ENCODE results near the gene POC1A.
A peak's percentile ranks its signal among the peaks of the same experiment; 100 is the strongest.

The POC1A gene

DNA sequence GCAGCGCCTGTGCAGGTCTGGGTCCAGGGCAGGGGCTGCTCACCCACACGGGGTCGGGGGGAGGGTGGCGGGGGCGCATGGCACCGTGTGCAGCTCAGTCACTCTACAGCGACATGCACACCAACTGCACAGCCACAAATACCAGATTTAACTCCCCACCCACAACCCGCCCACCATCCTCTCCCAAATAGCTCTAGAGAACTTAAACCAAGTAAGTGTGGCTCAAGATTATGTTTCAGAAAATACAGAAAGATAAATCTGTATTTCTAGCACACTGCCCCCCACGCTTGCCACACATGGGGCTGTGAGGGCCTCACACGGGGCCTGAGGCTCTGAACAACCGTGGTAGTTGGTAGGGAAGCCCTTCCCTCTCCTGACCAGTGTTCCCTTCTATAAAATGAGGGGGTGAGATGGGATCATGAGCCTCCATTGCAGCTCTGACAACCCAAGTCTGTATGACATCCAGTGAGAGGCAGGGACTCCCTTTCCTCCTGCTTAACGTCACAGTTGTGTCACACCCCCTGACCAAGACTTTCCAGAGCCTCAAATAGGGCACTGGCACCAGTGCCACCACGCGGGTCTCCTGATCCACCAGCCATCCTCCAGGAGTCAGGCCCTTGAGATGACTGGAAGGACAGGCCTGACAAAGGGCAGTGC lies 23.1 kb downstream of the POC1A start:
- TF ChIP-seq, protein P1, sequence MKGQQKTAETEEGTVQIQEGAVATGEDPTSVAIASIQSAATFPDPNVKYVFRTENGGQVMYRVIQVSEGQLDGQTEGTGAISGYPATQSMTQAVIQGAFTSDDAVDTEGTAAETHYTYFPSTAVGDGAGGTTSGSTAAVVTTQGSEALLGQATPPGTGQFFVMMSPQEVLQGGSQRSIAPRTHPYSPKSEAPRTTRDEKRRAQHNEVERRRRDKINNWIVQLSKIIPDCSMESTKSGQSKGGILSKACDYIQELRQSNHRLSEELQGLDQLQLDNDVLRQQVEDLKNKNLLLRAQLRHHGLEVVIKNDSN (IDR thresholded peaks at IDR 0.05), result no peak
- TF ChIP-seq TEAD4 (IDR thresholded peaks at IDR 0.05) (no peak), YY1 (IDR thresholded peaks at IDR 0.05; ENCODE audit: low read depth) (no peak), TAF1 (IDR thresholded peaks at IDR 0.05; ENCODE audit: low read depth) (no peak), CREB1 (IDR thresholded peaks at IDR 0.05; ENCODE audit: low read depth) (no peak), CEBPB (IDR thresholded peaks at IDR 0.05) (no peak), ZBTB7A (IDR thresholded peaks at IDR 0.05; ENCODE audit: low read depth) (no peak), NFIC (IDR thresholded peaks at IDR 0.05) (no peak), FOXM1 (IDR thresholded peaks at IDR 0.05; ENCODE audit: borderline replicate concordance, low read depth) (no peak), EGR1 (IDR thresholded peaks at IDR 0.05) (no peak), TCF12 (IDR thresholded peaks at IDR 0.05; ENCODE audit: low read depth) (no peak), EP300 (IDR thresholded peaks at IDR 0.05; ENCODE audit: borderline replicate concordance) (no peak), RAD21 (IDR thresholded peaks at IDR 0.05; ENCODE audit: low read depth) (no peak)
- TF ChIP-seq, protein P2, sequence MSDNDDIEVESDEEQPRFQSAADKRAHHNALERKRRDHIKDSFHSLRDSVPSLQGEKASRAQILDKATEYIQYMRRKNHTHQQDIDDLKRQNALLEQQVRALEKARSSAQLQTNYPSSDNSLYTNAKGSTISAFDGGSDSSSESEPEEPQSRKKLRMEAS (IDR thresholded peaks at IDR 0.05), result no peak
- TF ChIP-seq, protein P3, sequence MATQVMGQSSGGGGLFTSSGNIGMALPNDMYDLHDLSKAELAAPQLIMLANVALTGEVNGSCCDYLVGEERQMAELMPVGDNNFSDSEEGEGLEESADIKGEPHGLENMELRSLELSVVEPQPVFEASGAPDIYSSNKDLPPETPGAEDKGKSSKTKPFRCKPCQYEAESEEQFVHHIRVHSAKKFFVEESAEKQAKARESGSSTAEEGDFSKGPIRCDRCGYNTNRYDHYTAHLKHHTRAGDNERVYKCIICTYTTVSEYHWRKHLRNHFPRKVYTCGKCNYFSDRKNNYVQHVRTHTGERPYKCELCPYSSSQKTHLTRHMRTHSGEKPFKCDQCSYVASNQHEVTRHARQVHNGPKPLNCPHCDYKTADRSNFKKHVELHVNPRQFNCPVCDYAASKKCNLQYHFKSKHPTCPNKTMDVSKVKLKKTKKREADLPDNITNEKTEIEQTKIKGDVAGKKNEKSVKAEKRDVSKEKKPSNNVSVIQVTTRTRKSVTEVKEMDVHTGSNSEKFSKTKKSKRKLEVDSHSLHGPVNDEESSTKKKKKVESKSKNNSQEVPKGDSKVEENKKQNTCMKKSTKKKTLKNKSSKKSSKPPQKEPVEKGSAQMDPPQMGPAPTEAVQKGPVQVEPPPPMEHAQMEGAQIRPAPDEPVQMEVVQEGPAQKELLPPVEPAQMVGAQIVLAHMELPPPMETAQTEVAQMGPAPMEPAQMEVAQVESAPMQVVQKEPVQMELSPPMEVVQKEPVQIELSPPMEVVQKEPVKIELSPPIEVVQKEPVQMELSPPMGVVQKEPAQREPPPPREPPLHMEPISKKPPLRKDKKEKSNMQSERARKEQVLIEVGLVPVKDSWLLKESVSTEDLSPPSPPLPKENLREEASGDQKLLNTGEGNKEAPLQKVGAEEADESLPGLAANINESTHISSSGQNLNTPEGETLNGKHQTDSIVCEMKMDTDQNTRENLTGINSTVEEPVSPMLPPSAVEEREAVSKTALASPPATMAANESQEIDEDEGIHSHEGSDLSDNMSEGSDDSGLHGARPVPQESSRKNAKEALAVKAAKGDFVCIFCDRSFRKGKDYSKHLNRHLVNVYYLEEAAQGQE (IDR thresholded peaks at IDR 0.05; ENCODE audit: low read depth), result no peak

DNA sequence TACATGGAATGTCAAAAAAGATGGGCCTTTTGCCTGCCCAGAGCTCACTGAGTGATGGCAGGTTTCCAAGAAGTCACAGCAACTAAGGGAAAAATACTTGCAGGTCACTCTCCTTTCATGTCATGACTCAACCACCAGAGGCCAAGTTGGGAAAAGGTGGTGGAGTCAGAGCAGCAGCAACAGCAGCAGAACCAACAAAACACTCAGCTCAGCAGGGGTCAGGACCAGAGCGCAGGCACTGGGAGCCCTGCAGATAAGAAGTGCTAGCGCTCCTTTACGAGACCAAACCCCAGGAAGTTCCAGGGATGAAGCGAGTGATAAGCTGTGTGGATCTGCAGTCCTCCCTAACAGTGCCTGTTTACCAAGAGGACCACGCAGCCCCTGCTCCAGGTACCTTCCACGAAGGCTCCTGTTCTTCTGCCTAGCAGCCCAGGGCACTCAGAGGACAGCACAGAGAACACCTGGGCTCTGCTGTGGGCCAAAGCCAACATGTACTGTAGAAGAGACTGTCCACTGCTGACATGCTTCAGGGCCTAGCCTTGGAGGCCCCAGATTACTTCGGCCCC lies 26.0 kb downstream of the POC1A start:
- TF ChIP-seq NFIC (IDR thresholded peaks at IDR 0.05) (0 out of 2 replicates have a peak, but pooled peaks have one; percentile 11), CREB1 (IDR thresholded peaks at IDR 0.05; ENCODE audit: low read depth) (no peak)

DNA sequence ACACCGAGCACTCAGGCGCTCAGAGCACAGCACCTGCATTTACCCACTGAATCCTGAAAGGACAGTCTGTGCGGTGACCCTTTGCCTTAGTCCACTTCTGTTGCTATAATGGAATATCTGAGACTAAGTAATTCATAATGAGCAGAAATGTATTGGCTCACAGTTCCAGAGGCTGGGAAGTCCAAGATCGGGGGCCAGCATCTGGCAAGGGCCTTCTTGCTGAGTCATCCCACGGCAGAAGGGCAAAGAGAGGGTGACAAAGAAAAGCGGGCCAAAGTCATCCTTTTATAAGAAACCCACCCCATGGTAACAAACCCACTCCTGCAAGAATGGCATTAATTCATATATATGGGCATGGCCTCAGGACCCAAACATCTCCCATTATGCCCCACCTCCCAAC lies 27.7 kb downstream of the POC1A start:
- TF ChIP-seq CEBPB (IDR thresholded peaks at IDR 0.05), result no peak
- no peak for TF ChIP-seq CREB1 (IDR thresholded peaks at IDR 0.05; ENCODE audit: low read depth)
- TF ChIP-seq, protein P3 (IDR thresholded peaks at IDR 0.05; ENCODE audit: low read depth), result no peak
- no peak for TF ChIP-seq TAF1 (IDR thresholded peaks at IDR 0.05; ENCODE audit: low read depth)
- TF ChIP-seq YY1 (IDR thresholded peaks at IDR 0.05; ENCODE audit: low read depth), result no peak
- TF ChIP-seq, protein P1 (IDR thresholded peaks at IDR 0.05), result no peak
- no peak for TF ChIP-seq TEAD4 (IDR thresholded peaks at IDR 0.05)
- TF ChIP-seq RAD21 (IDR thresholded peaks at IDR 0.05; ENCODE audit: low read depth), result no peak
- TF ChIP-seq, protein P2 (IDR thresholded peaks at IDR 0.05), result no peak

DNA sequence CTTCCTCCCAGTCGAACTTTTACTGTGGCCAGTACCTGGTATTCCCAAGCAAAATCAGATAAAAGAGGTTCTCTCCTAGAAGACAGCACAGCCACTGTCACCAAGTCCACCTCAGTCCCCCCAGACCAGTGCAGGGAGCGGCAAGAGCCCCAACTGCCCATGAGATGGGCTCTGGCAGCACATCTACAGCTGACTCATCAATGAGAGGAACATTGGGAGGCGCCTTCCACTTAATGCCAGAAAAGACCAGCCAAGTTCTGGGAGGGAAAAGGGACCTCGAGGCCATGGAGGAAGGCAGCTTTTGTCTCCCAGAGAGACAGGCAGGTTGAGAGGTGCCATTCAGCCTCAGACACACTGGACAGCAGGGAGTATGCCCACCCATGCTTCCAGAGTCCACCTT lies 28.2 kb downstream of the POC1A start:
- TF ChIP-seq EP300 (IDR thresholded peaks at IDR 0.05; ENCODE audit: borderline replicate concordance) (no peak), NFIC (IDR thresholded peaks at IDR 0.05) (no peak), CREB1 (IDR thresholded peaks at IDR 0.05; ENCODE audit: low read depth) (no peak), FOXM1 (IDR thresholded peaks at IDR 0.05; ENCODE audit: borderline replicate concordance, low read depth) (no peak), EGR1 (IDR thresholded peaks at IDR 0.05) (no peak)

DNA sequence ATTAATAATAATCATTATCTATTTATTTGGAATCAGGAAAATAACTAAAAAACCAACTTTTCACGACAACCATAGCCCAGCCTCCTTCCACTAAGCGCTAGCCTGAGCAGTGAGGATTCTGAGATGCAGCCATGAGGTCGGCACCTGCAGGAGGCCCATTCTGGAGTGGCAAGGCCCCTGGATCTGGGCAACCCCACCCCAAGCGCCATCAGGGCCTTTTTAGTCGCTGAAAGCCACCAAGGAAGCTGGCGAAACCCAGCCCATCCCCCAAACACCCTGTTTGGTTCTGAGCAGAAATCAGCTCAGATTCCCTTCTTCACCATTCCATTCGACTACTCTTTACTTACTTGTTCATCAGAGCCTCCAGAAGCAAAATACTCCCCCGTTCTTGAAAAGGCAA lies 29.5 kb downstream of the POC1A start:
- TF ChIP-seq ZBTB7A (IDR thresholded peaks at IDR 0.05; ENCODE audit: low read depth) (no peak), FOXM1 (IDR thresholded peaks at IDR 0.05; ENCODE audit: borderline replicate concordance, low read depth) (no peak), YY1 (IDR thresholded peaks at IDR 0.05; ENCODE audit: low read depth) (no peak), NFIC (IDR thresholded peaks at IDR 0.05) (no peak), CREB1 (IDR thresholded peaks at IDR 0.05; ENCODE audit: low read depth) (no peak)
- TF ChIP-seq, protein P2 (IDR thresholded peaks at IDR 0.05), result no peak
- TF ChIP-seq, protein P3 (IDR thresholded peaks at IDR 0.05; ENCODE audit: low read depth), result no peak

Measured in Ishikawa (cell line).